ENCODE measurements around the gene C2orf69.
A peak's percentile ranks its signal among the peaks of the same experiment; 100 is the strongest.

C2orf69 gene, protein sequence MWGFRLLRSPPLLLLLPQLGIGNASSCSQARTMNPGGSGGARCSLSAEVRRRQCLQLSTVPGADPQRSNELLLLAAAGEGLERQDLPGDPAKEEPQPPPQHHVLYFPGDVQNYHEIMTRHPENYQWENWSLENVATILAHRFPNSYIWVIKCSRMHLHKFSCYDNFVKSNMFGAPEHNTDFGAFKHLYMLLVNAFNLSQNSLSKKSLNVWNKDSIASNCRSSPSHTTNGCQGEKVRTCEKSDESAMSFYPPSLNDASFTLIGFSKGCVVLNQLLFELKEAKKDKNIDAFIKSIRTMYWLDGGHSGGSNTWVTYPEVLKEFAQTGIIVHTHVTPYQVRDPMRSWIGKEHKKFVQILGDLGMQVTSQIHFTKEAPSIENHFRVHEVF

DNA sequence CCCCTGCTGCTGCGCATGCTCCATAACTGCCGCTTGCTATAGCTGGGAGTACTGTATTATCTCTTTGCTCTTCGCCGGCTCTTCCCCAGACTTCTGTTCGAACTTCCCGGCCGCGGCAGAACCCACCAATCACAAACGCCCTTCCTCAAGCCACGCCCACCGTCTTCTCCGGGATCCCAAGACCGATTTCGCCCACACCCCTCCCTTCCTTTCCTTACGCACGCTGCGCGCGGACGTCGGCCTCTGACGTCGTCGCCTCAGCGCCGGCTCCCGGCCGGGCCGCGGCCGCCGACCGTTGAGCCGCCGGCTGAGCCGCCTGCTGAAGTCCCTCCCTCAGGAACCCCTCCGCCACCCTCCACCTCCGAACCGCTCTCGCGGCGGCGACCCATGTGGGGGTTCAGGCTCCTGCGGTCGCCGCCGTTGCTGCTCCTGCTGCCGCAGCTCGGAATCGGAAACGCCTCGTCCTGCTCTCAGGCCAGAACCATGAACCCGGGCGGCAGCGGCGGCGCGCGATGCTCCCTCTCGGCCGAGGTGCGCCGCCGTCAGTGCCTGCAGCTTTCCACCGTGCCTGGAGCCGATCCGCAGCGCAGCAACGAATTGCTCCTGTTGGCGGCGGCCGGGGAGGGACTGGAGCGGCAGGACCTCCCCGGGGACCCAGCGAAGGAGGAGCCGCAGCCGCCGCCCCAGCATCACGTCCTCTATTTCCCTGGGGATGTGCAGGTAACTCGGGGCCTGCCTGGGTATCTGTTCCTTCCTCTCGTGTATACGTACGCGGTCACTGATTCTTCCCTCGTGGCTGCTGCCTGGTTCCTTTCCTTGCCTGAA is at the start of gene C2orf69:
TSS of gene C2orf69 (plus strand) at position 242 of the 825 bp plus-strand sequence. CDS start at position 388, 146 bp downstream.
- peak; percentile 58 for DNase-seq (ENCODE audit: insufficient read length, low spot score)
- TF ChIP-seq, protein P1, sequence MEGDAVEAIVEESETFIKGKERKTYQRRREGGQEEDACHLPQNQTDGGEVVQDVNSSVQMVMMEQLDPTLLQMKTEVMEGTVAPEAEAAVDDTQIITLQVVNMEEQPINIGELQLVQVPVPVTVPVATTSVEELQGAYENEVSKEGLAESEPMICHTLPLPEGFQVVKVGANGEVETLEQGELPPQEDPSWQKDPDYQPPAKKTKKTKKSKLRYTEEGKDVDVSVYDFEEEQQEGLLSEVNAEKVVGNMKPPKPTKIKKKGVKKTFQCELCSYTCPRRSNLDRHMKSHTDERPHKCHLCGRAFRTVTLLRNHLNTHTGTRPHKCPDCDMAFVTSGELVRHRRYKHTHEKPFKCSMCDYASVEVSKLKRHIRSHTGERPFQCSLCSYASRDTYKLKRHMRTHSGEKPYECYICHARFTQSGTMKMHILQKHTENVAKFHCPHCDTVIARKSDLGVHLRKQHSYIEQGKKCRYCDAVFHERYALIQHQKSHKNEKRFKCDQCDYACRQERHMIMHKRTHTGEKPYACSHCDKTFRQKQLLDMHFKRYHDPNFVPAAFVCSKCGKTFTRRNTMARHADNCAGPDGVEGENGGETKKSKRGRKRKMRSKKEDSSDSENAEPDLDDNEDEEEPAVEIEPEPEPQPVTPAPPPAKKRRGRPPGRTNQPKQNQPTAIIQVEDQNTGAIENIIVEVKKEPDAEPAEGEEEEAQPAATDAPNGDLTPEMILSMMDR (IDR thresholded peaks at IDR 0.05; ENCODE audit: insufficient read depth, missing control alignments) = no peak
- FAIRE-seq = no peak

DNA sequence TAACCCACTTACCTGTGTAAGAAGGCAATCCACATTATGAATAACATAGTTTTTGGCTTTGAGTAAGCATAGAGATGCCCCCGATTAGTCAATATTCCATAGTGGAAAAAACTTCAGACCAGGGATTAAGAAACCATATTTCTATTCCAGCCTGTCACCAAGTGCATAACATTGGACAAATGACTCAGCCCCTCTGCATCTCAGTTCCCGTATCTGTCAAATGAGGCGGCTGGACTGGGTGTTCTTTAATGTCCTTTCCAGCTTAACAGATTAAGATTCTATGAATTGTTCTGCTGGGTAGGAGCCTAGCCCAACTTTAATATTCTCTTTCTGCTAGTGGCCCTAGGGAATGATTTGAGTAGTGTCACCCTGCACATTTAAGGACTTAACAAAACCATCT is 48.3 kb upstream of the C2orf69 start:
- DNase-seq (ENCODE audit: insufficient read length, low spot score) (no peak), FAIRE-seq (no peak)
- TF ChIP-seq, protein P1 (IDR thresholded peaks at IDR 0.05; ENCODE audit: insufficient read depth, missing control alignments) = no peak

DNA sequence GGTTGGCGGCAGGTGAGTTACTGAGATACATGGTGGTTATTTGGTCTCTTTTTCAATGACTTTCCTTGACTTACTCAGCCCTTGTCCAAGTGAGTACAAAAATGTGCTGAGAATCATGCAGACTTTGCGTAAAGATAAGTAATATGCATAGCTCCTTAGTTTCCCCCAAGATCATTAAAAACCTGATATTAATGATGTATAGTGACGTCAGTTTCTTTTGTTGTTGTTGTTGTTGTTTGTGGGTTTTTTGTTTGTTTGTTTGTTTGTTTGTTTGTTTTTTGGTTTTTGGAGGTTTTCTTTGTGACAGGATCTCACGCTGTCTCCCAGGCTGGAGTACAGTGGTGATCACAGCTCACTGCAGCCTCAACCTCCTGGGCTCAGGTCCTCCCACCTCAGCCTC is 45.2 kb upstream of the C2orf69 start:
- FAIRE-seq (no peak), DNase-seq (ENCODE audit: insufficient read length, low spot score) (no peak)
- TF ChIP-seq, protein P1 (IDR thresholded peaks at IDR 0.05; ENCODE audit: insufficient read depth, missing control alignments) = no peak

DNA sequence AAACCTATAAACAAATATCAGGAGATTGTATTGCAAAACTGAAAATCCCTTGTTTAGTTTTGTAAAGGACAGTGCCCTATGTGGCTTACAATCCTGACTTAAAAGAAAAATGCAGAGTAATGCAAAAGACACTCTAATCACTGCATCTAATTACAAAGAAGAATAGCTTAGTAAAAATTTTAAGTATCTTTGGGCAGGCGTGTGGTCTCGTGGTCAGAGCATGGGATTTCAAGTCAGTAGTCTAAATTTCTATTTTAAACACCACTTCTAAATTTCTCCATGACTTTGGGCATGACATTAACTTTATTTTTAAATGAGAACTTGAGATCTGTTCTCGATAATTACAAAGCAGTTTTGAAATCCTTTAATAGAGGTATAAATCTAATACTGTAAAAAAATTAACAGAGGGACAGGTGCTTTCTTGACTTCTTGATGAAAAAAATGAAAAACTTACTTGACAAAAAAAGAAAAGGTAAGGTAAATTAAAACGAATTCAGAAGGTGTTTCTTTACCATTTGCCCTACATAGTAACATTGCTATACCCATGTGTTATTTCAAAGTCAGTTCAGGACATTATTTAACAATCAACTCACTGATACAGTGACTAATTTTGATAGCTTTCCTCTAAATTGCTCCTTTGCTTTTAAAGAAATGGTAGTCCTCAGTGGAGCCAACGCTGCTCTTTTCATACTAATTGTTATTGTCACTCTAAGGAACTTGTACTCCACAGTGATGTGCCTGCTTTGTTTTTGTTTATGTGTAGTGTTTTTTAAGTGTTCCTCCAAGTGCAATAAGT is 42.5 kb upstream of the C2orf69 start:
- DNase-seq (ENCODE audit: insufficient read length, low spot score) (no peak), FAIRE-seq (no peak)
- TF ChIP-seq, protein P1 (IDR thresholded peaks at IDR 0.05; ENCODE audit: insufficient read depth, missing control alignments) = no peak

DNA sequence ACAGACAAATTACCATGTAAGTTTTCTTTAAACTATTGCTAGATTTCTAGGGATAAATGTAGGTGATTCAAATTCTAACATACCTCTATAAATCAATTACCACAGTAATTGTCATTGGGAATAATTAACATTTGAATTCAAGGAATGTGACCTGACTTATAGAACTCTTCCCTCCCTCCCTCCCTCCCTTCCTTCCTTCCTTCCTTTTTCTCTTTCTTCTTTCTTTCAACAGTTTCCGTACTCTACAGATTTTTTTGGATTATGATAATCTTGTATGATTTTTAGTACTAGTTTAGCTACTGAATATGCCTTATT is 41.9 kb upstream of the C2orf69 start:
- TF ChIP-seq, protein P1 (IDR thresholded peaks at IDR 0.05; ENCODE audit: insufficient read depth, missing control alignments) = no peak
- FAIRE-seq = no peak
- DNase-seq (ENCODE audit: insufficient read length, low spot score) = no peak

DNA sequence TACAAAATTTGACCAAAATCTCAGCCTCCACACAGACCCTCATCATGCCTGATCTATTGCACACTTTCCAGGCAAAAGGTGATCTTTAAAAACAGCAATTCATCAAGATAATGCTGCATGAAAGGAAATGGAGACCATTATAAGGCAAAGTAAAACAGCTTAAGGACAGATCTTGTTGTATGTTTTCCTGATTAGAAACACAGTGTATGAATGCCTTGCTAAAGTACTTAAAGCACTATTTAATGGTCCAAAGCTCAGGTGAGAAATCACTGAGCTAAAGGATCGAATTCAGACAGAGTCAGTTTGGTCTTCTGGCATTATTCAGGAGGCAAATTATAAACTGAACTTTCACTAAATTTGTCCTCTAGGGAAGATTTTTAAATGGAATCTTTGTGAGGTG is 41.4 kb upstream of the C2orf69 start:
- FAIRE-seq = no peak
- no peak for DNase-seq (ENCODE audit: insufficient read length, low spot score)
- TF ChIP-seq, protein P1 (IDR thresholded peaks at IDR 0.05; ENCODE audit: insufficient read depth, missing control alignments) = no peak
